ENCODE results near the gene RAP1A. TPM values are rescaled to one million over a fixed set of nuclear protein-coding genes. Genes with fewer than 3 reads are reported as not detected.

The RAP1A gene
- polyA plus RNA-seq, 1 of the 3 experiments (the other 2 are of a cell fraction), result 17.7 TPM

- Histone ChIP-seq H3F3A (replicated peaks; ENCODE audit: insufficient read depth) (no peaks in the 10 kb centered on the region), H3K27me3 (ENCODE audit: insufficient read depth) (no peaks in the 10 kb centered on the region), H3K36me3 (replicated peaks in 1 of 2; ENCODE audit: control insufficient read depth in 1 of 2, insufficient read depth in 2 of 2, low read length in 1 of 2) (peaks cover 5 to 7% of the 10 kb centered on the region in 2 experiments), H3K4me2 (no peak overlapping the region), H3K4me3 (ENCODE audit: low read depth in 2 of 2, low read length in 1 of 2) (no peak overlapping the region), H3K9me2 (no peaks in the 10 kb centered on the region), H4K20me1 (ENCODE audit: insufficient read depth) (peaks cover 14% of the 10 kb centered on the region; the same call in 1 of the 2 replicates), H3K9me3 (no peaks in the 10 kb centered on the region), H2AFZ (ENCODE audit: low read depth) (no peak overlapping the region), H3K27ac (ENCODE audit: low read depth in 2 of 2, low read length in 1 of 2) (no peak overlapping the region), H3K79me2 (ENCODE audit: insufficient read depth) (peaks cover 75% of the 10 kb centered on the region), H3K9ac (no peak overlapping the region), H3K4me1 (ENCODE audit: control insufficient read depth in 1 of 2, insufficient read depth in 2 of 2, low read depth in 1 of 2, low read length in 1 of 2) (no peaks in the 10 kb centered on the region)
- 96% methylated on average over 1 of the region's 1 CpG for WGBS (ENCODE audit: low lambda C conversion rate)
- POLR2A ChIA-PET, result no interaction called here
- no peak for DNase-seq
- TF ChIP-seq EP300 (IDR thresholded peaks at IDR 0.05; ENCODE audit: borderline replicate concordance in 1 of 2, low read depth in 1 of 2, low read length in 1 of 2), result no peak
- no peak for TF ChIP-seq RFX5 (IDR thresholded peaks at IDR 0.05; ENCODE audit: low read length)
- no peak for TF ChIP-seq YY1 (IDR thresholded peaks at IDR 0.05; ENCODE audit: low read depth)
- TF ChIP-seq RXRA (IDR thresholded peaks at IDR 0.05; ENCODE audit: borderline replicate concordance, low read depth), result no peak
- TF ChIP-seq IRF3 (IDR thresholded peaks at IDR 0.05; ENCODE audit: low read depth, low read length), result no peak
- TF ChIP-seq CTCF (IDR thresholded peaks at IDR 0.05), result no peak
- TF ChIP-seq NRF1 (IDR thresholded peaks at IDR 0.05; ENCODE audit: low read depth, low read length), result no peak
- no peak for TF ChIP-seq FOXM1 (IDR thresholded peaks at IDR 0.05; ENCODE audit: low read depth)
- TF ChIP-seq USF1 (IDR thresholded peaks at IDR 0.05; ENCODE audit: borderline replicate concordance, low read depth), result no peak
- TF ChIP-seq SMC3 (IDR thresholded peaks at IDR 0.05; ENCODE audit: low read depth, low read length), result no peak
- no peak for TF ChIP-seq USF2 (IDR thresholded peaks at IDR 0.05; ENCODE audit: borderline replicate concordance, low read depth, low read length)
- TF ChIP-seq POLR2AphosphoS5 (IDR thresholded peaks at IDR 0.05; ENCODE audit: low read depth, low read length), result no peak
- CTCF ChIA-PET, result interaction anchor here (1.0 to 2.7 kb wide), 2 partner anchors 9 to 161 kb away, joined by 3 to 14 read pairs; no protein-coding TSS in a partner anchor
These were observed 49.7 kb downstream of the RAP1A start for GRCh38 chr1:111669268-111669667.

GRCh38 chr1:111671852-111672251 lies 52.3 kb downstream of the RAP1A start:
- Histone ChIP-seq H3K79me2 (ENCODE audit: insufficient read depth) (peaks cover 78% of the 10 kb centered on the region), H2AFZ (ENCODE audit: low read depth) (no peak overlapping the region), H3K4me2 (no peak overlapping the region), H3K36me3 (replicated peaks in 1 of 2; ENCODE audit: control insufficient read depth in 1 of 2, insufficient read depth in 2 of 2, low read length in 1 of 2) (peaks cover 5 to 8% of the 10 kb centered on the region in 2 experiments), H3K27ac (ENCODE audit: low read depth in 2 of 2, low read length in 1 of 2) (no peak overlapping the region), H4K20me1 (ENCODE audit: insufficient read depth) (0 out of 2 replicates have a peak, but pooled peaks cover 4% of the 10 kb centered on the region), H3F3A (replicated peaks; ENCODE audit: insufficient read depth) (no peaks in the 10 kb centered on the region), H3K4me1 (ENCODE audit: control insufficient read depth in 1 of 2, insufficient read depth in 2 of 2, low read depth in 1 of 2, low read length in 1 of 2) (no peaks in the 10 kb centered on the region), H3K27me3 (ENCODE audit: insufficient read depth) (no peaks in the 10 kb centered on the region), H3K9ac (no peak overlapping the region), H3K9me2 (no peaks in the 10 kb centered on the region), H3K4me3 (ENCODE audit: low read depth in 2 of 2, low read length in 1 of 2) (no peak overlapping the region), H3K9me3 (no peaks in the 10 kb centered on the region)
- CTCF ChIA-PET, result interaction anchor here (0.9 to 1.9 kb wide), 3 partner anchors 18 to 164 kb away, joined by 3 to 8 read pairs (median 4); no protein-coding TSS in a partner anchor
- no peak for DNase-seq
- POLR2A ChIA-PET, result no interaction called here
- no peak for TF ChIP-seq RXRA (IDR thresholded peaks at IDR 0.05; ENCODE audit: borderline replicate concordance, low read depth)
- no peak for TF ChIP-seq GATA2 (CRISPR knock-in tag; IDR thresholded peaks at IDR 0.05)
- no peak for TF ChIP-seq MXI1 (IDR thresholded peaks at IDR 0.05; ENCODE audit: low read depth, low read length)
- no peak for TF ChIP-seq EP300 (IDR thresholded peaks at IDR 0.05; ENCODE audit: borderline replicate concordance in 1 of 2, low read depth in 1 of 2, low read length in 1 of 2)
- TF ChIP-seq REST (IDR thresholded peaks at IDR 0.05; ENCODE audit: low read depth, low read length), result no peak
- no peak for TF ChIP-seq CTCF (IDR thresholded peaks at IDR 0.05)
